DOHH2 (cell line): ENCODE results near the gene ERCC4.

ENCODE experiments used
- EZH2phosphoT487 ChIP-seq: fragments of 200-600 bp; sonication (generic); IDR thresholded peaks from 2 replicates; pipeline ENCODE4 v1.6.1; 2017; ENCODE audit warnings: borderline replicate concordance, mild to moderate bottlenecking, antibody characterized with exemption, low read length, moderate library complexity, mixed read lengths
- TF ChIP-seq, protein P1 (sequence below): fragments of 200-600 bp; sonication (generic); IDR thresholded peaks from one replicate; pipeline ENCODE4 v1.5.1; 2014; ENCODE audit warnings: antibody characterized with exemption, mild to moderate bottlenecking, low read depth, low read length; ENCODE audit not compliant: poor library complexity, severe bottlenecking

GRCh38 chr16:13950821-13951547 lies 31.0 kb downstream of the ERCC4 start:
- TF ChIP-seq, protein P1, sequence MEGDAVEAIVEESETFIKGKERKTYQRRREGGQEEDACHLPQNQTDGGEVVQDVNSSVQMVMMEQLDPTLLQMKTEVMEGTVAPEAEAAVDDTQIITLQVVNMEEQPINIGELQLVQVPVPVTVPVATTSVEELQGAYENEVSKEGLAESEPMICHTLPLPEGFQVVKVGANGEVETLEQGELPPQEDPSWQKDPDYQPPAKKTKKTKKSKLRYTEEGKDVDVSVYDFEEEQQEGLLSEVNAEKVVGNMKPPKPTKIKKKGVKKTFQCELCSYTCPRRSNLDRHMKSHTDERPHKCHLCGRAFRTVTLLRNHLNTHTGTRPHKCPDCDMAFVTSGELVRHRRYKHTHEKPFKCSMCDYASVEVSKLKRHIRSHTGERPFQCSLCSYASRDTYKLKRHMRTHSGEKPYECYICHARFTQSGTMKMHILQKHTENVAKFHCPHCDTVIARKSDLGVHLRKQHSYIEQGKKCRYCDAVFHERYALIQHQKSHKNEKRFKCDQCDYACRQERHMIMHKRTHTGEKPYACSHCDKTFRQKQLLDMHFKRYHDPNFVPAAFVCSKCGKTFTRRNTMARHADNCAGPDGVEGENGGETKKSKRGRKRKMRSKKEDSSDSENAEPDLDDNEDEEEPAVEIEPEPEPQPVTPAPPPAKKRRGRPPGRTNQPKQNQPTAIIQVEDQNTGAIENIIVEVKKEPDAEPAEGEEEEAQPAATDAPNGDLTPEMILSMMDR = no peak
- no peak for TF ChIP-seq EZH2phosphoT487
